ENCODE data around the gene SLC51A.
A peak's percentile ranks its signal among the peaks of the same experiment; 100 is the strongest.
"Not testable (repeated sequence)": the region's sequence is repeated elsewhere in the genome, so short reads cannot be mapped to it uniquely, and the experiment has no call there.

Gene SLC51A

GRCh38 chr3:196193133-196193735, 23.1 kb upstream of the SLC51A start:
- DNase-seq (ENCODE audit: low read depth in 2 of 2): no peak

GRCh38 chr3:196193736-196194541, 22.4 kb upstream of the SLC51A start:
- DNase-seq (ENCODE audit: low read depth in 2 of 2): no peak

GRCh38 chr3:196194542-196194915, 21.8 kb upstream of the SLC51A start:
- no peak for DNase-seq (ENCODE audit: low read depth in 2 of 2)

- no peak for DNase-seq (ENCODE audit: low read depth in 2 of 2)
Observed at GRCh38 chr3:196195664-196196265, 20.6 kb upstream of the SLC51A start.

GRCh38 chr3:196197524-196197923, 18.8 kb upstream of the SLC51A start:
- no peak for DNase-seq (ENCODE audit: low read depth in 2 of 2)

GRCh38 chr3:196198081-196198675, 18.2 kb upstream of the SLC51A start:
- no peak for DNase-seq (ENCODE audit: low read depth in 2 of 2)

- DNase-seq (ENCODE audit: low read depth in 2 of 2): no peak
Observed at GRCh38 chr3:196198771-196199753, 17.3 kb upstream of the SLC51A start.

GRCh38 chr3:196202516-196202970, 13.8 kb upstream of the SLC51A start:
- no peak for DNase-seq (ENCODE audit: low read depth in 2 of 2)

- no peak for DNase-seq (ENCODE audit: low read depth in 2 of 2)
Observed at GRCh38 chr3:196203846-196204245, 12.5 kb upstream of the SLC51A start.

GRCh38 chr3:196205442-196206205, 10.7 kb upstream of the SLC51A start:
- not testable (repeated sequence) for DNase-seq (ENCODE audit: low read depth in 2 of 2)

GRCh38 chr3:196207159-196207832, 9.0 kb upstream of the SLC51A start:
- DNase-seq (ENCODE audit: low read depth in 2 of 2): no peak

GRCh38 chr3:196207833-196208607, 8.3 kb upstream of the SLC51A start:
- DNase-seq (ENCODE audit: low read depth in 2 of 2): peak; percentile 59 to 73

GRCh38 chr3:196208942-196209695, 7.2 kb upstream of the SLC51A start:
- DNase-seq (ENCODE audit: low read depth in 2 of 2): no peak

GRCh38 chr3:196209944-196210672, 6.2 kb upstream of the SLC51A start:
- DNase-seq (ENCODE audit: low read depth in 2 of 2): not testable (repeated sequence)

- no peak for DNase-seq (ENCODE audit: low read depth in 2 of 2)
Observed at GRCh38 chr3:196210673-196211556, 5.4 kb upstream of the SLC51A start, which contains the start of gene ZDHHC19. TSS of gene ZDHHC19 (minus strand) at chr3:196211400. CDS start at chr3:196211315, 85 bp downstream.

GRCh38 chr3:196214783-196215441, 1.4 kb upstream of the SLC51A start:
- DNase-seq (ENCODE audit: low read depth in 2 of 2): no peak

Measured in stimulated activated CD4-positive, alpha-beta T cell treated with anti-CD3 and anti-CD28 coated beads, Interleukin-4, amount 100 ng/mL, for 48 hours (primary cell).